DLD1 (cell line): ENCODE data around the gene CACNA1D.

Experiments used
- in situ Hi-C: cut with HindIII; loops from 2 replicates; pipeline ENCODE4 v1.10.0; 2017; ENCODE audit warnings: low sequenced_read_pairs

Gene CACNA1D

DNA sequence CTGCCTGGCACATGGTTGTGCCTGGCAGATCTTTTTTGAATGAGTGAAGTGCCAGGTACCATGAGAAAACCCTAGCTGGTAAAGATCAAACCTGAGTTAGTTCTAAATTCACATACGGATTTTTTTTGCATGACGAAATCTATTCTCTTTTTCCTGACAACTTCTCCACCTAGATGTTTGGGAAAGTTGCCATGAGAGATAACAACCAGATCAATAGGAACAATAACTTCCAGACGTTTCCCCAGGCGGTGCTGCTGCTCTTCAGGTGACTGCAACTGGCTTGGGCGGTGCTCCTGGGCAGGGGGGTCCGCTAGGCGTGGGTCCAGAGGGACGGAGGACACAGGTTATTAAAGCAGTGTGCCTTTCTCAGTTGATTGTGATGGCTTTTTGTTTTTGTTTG is 280.0 kb downstream of the CACNA1D start:
- in situ Hi-C loops: no loop called here

DNA sequence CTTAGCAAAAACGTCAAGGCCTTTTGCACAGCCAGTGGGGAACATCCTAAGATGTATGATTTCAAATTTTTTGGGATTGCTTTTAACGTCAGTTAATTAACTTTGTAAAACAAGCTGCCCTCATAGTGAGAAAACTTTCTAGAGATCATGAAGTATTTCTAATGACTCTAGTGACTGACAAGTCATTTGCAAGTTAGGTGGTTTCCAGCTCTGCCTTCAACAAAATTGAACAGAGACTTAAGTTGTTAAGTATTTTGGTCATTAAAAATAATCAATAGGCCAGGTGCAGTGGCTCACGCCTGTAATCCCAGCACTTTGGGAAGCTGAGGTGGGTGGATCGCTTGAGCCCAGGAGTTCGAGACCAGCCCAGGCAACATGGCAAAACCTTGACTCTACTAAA is 280.6 kb downstream of the CACNA1D start:
- in situ Hi-C loops: no loop called here

DNA sequence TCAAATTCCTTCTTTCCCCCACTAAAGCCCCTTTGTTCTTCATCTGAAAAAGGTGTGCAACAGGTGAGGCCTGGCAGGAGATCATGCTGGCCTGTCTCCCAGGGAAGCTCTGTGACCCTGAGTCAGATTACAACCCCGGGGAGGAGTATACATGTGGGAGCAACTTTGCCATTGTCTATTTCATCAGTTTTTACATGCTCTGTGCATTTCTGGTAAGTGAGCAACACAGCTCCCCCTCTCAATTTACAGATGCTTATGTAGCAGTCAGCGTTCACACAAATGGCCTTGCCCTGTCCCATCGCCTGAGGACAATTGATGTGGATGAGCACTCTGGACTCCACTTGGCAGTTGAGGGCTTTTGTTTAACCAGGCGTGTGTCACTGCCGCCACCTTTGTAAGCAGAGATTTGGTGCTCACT is 281.4 kb downstream of the CACNA1D start:
- in situ Hi-C loops: no loop called here

DNA sequence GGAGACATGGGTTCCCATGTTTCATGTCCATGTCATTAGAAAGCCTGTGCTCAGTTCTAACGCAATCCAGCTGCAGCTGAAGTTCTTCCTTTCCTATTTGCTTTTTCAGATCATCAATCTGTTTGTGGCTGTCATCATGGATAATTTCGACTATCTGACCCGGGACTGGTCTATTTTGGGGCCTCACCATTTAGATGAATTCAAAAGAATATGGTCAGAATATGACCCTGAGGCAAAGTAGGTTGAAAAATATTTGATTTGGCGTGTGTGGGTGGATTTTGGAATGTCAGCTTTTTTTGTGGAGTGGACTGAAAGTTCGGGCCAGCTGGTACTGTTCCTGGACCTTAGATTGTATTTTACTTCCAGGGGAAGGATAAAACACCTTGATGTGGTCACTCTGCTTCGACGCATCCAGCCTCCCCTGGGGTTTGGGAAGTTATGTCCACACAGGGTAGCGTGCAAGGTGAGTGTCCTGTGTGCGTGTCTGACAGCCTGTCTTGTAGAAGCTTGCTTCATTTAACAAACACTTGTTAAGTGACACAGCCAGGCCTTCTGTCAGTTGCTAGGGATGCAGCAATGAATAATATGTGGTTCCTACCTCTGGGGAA is 282.2 kb downstream of the CACNA1D start:
- in situ Hi-C loops: no loop called here

DNA sequence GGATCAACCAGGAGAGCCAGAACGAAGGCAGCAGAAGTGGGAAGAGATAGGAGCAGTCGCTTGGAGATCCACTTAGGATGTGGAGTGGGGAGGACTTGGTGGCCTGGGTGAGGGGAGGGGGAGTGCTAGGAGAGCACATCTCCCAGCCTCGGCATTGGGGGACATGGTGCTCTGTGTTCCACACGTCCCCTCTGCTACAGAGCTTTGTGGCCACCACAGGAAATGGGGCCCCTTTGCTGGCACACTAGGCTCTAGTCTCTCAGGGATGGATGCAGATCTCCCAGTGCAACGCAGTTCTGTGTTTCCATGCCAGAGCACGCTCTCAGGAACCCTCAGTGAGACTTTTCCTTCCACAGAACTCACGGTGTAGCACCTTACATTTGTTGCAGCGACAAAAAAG is 283.1 kb downstream of the CACNA1D start:
- in situ Hi-C loops: no loop called here

DNA sequence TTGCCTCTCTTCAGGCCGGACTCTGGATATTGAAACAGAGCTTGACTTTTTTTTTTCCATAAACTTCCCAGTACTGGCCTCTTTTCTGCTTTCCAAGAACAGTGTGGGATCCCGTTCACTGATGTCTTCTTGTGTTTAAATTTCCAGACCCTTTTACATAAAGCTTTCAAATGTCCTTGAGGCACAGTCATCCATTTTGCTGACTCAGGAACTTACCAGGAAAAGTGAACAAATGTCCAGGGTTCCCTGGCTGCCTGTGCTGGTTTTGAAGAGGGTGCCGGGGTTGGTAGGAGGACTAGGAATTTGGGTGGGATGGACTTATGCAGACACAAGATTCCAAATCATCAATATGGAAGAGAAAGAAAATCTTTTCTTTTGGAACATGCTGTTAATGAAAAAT is 283.7 kb downstream of the CACNA1D start:
- in situ Hi-C loops: no loop called here

DNA sequence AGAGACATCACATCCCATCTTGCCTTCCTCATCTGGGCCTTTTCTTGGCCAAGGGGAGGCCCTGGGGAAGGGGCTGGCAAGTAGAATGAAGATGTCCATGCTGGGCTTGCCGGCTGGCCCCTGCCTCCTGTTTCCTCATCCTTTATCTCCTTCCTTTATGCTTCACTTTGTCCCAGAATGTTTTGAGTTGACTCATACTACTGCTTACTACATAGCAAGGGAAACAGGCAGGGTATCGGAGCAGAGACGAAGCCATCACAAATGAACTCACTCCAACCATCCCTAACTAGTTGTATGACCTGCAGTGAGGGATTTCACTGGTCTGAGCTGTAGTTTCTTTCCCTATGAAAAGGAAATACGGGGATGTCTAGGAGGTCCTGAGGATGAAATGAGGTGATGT is 285.8 kb downstream of the CACNA1D start:
- in situ Hi-C loops: no loop called here

DNA sequence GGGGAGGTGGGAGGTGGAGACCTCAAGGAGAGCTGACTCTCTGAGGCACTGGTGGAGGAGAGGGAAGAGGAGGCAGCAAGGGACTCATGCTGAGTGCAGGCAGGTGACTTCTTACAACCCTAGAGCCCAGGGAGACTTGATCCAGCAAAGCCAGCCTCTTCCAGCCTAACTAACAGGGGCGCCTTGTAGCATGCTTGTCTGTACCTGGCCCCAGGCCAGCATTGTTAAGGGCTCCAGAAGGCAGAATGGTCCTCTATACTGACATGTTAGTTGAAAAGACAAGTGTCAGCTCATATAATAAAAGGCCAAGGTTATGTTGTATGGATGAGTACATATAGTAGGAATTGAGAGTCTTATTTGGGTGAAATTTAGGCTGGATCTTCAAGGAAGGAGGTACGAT is 286.4 kb downstream of the CACNA1D start:
- in situ Hi-C loops: no loop called here

DNA sequence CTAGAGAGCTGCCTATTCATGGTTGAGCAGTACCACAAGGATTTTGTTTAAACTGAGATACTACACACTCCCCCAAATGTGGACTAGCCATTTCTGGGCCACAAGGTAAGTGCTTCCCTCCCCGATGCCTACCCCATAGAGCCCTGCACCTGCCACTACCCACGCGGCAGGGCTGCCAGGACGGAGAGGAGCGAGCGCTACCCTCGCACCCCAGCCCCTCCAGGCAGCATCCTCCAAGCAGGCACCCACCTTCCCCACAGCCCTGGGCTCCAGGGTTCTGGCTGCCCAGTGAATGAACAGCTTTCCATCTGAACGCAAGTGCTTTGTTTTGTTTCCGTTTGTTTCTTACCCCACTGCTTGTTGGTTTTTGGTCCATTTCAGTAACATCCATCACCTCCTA is 292.6 kb downstream of the CACNA1D start:
- in situ Hi-C loops: no loop called here

DNA sequence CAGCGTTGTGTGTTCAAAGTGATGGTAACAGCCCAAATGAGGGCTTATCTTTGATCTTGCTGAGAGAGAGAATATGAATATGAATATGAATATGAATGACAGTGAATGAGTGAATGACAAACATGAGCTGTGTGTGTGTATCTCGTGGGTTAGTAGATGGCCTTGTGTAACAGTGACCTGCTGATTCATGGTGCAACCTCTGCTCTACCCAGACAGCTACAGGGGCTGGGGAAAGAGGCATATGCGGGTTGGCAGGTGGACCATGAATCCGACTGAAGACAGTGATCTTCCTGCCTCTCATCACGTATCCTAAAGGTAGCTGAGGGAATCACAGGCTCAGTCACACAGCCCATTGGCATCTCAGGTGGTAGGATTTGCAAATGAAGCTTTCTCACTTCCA is 293.6 kb downstream of the CACNA1D start:
- in situ Hi-C loops: no loop called here

DNA sequence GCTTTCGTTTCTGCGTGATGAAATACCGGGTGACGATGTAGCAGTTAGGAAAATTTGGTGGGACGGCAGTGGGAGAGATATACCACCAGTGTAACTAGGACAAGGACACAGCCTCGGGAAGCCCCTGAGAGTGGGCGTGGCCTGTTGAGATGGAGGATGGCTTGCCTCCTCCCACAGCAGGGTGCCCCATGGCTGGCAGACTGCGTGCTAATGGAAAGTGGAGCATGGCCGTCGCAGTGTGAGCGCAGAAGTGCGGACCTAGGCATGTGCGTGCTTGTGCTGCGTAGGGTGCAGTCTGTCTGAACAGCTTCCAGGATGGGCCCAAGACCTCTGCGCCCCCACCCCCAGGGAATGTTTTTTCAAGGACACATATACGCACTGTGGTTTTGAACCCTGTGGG is 295.0 kb downstream of the CACNA1D start:
- in situ Hi-C loops: no loop called here

DNA sequence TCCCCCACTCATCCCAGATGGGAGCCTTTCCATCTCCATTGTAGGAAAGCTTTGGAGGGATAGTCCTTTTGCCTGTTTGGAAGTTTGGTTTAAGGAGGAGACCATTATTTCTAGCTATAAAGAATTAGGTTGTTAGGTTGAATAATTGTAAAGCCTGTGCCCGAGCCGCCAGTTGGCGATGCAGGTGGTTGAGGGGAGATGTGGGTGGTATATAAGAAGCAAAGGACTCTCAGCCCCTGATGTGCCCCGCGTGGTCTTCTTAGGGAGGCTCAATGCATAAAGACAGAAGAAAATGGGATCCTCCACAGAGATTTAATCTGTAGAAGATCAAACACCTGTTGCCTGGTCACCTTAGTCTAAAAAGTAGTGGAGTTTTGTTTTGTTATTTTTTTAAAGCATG is 296.1 kb downstream of the CACNA1D start:
- in situ Hi-C loops: loop anchor here (10.0 kb wide), 1 partner anchor 84 kb away; no protein-coding TSS in a partner anchor

DNA sequence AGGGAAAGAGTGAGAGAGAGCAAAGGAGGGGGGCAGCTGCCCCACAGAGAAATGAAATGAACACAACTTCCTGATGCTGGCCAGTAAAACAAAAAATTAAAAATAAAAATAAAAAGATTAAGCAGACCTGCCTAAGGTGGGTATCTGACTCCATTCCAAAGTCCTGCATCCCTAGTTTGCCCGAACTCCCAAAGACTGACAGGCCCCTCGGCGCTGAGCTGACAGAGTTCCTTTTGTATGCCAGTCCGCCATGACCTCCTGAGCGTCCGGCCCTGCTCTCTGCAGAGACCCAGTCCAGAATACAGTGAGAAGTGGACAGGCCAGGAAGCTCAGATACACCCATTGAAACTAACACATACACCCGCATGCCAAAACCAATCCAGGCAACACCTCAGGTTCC is 296.9 kb downstream of the CACNA1D start:
- in situ Hi-C loops: loop anchor here (10.0 kb wide), 1 partner anchor 83 kb away; no protein-coding TSS in a partner anchor

DNA sequence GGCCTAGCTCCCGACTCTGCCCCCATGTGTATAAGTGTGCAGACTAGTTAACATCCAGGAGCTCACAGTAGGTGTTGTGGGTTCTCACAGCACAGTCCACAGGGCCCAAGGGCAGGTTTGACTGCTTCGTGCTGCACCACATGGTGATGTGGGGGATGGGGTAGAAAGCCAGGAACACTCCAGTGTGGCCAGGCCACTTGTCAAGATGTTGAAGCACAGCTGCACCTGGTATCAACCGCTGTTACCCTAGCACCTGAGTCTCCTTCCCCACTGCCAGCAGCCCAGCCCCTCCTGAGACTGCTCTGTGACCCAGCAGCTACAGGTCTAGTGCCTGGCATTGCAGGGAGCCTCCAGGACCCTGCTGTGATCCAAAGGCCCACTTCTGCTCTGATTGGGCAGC is 298.5 kb downstream of the CACNA1D start:
- in situ Hi-C loops: loop anchor here (10.0 kb wide), 1 partner anchor 82 kb away; no protein-coding TSS in a partner anchor

DNA sequence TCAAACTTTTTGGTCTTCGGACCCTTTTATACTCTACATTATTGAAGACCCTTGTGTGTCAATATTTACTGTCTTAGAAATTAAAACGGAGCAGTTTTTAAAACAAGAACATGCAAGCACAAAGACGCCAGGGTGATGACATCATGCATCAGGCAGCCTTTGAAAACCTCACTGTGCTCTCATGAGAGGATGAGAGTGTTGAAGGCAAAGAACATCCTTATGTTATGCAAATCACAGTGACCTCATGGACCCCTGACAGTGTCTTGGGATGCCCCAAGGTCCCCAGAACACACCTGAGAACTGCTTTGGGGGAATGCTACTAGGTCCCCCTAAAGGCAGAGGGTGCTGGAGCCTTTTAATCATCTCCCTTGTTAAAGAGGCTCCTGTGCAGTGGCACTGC is 300.2 kb downstream of the CACNA1D start:
- in situ Hi-C loops: loop anchor here (10.0 kb wide), 1 partner anchor 80 kb away; no protein-coding TSS in a partner anchor

DNA sequence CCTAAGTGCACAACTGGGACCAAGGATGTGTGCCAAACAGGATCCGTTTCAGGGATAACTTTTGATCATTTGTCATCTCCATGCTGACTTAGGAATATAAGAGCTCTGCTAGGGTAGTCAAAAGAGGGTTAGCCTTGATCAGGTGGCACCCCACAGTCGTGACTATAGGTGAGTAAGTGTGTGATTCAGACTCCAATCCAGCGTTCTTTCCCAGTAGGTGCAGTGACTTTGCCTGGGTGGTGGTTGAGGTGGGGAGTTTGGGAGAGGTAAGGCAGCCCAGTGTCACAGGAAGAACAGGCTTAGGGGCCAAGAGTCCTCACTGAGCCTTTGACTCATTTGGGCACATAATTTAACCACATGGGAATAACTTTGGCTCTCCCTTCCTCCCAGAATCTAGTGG is 300.8 kb downstream of the CACNA1D start:
- in situ Hi-C loops: loop anchor here (10.0 kb wide), 1 partner anchor 80 kb away; no protein-coding TSS in a partner anchor

DNA sequence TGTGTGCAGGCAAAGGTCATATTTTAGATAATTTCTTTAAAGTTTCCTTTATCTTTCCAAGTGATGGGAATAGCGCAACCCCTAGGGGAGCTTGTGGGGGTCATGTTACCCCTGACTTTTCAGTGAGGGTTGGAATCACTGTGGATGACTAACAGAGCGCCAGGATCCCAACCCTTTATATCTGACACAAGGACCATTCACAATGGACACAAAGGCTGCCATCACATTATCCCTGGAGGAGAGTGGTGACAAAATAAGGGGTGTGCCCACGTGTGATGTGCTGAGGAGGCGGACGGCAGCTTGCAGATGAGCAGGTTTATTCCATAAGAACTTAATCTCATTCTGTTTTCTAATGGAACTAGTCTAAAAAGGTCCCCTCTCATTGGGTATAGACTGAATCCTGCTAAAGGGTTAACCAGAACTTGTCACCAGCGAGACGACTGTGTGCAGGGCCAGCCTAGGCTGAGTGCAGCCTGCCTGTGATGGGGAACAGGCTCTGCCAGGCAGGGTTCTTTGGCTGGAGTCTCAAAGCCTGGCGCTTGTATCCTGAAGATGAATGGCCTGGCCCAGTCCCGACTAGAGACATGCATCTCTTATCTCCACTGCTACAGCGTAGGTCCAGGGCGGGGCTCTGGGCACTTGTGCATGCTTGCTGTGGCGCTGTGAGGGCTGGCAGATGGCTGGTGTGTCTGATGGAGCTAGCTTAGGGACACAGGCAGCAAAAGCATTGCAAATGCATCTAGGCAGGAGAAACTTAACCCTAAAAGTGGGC is 301.6 kb downstream of the CACNA1D start:
- in situ Hi-C loops: loop anchor here (10.0 kb wide), 1 partner anchor 79 kb away; no protein-coding TSS in a partner anchor

DNA sequence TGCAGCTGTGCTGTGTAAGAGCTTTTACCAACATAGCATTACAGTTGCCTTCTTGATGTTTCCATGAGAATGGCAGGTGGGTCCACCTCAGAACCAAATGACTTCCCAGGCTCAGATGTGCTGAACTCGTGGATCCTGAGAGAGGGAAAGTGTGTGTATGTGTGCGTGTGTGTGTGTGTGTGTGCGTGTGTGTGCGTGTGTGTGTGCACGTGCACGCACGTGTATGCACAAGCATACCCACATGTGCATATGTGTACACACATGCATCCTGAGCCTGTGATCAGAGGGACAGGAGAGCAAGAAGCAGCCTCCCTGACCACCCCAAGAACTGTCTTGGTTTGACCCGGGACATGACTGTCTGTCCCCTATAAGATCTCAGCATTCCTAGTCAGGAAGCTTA is 303.7 kb downstream of the CACNA1D start:
- in situ Hi-C loops: loop anchor here (10.0 kb wide), 1 partner anchor 77 kb away; no protein-coding TSS in a partner anchor

DNA sequence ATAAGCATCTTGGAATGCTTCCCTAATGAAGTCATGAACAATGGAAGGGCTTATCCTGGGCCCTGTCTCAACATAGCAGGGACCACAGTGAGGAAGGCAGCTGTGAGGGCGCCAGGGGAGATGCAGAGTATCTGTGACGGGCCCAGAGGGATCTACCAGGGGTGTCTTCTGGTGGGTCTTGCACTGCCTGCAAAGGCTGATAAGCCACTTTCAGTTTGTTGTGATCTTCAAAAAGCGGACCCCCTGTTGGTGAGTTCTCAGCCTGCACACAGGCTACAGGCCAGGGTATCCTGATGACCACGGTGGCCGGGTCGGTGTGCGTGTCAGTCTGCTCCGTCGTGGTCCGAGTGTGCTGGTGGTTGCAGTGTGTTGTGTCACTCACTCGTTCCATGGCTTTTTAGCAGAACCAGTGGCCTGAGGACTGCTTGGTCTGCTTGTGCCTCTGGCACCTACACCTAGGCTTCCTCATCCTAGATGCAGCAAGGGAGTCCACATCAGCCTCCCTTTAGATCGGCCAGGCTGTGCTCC is 305.0 kb downstream of the CACNA1D start:
- in situ Hi-C loops: loop anchor here (10.0 kb wide), 1 partner anchor 75 kb away; no protein-coding TSS in a partner anchor

DNA sequence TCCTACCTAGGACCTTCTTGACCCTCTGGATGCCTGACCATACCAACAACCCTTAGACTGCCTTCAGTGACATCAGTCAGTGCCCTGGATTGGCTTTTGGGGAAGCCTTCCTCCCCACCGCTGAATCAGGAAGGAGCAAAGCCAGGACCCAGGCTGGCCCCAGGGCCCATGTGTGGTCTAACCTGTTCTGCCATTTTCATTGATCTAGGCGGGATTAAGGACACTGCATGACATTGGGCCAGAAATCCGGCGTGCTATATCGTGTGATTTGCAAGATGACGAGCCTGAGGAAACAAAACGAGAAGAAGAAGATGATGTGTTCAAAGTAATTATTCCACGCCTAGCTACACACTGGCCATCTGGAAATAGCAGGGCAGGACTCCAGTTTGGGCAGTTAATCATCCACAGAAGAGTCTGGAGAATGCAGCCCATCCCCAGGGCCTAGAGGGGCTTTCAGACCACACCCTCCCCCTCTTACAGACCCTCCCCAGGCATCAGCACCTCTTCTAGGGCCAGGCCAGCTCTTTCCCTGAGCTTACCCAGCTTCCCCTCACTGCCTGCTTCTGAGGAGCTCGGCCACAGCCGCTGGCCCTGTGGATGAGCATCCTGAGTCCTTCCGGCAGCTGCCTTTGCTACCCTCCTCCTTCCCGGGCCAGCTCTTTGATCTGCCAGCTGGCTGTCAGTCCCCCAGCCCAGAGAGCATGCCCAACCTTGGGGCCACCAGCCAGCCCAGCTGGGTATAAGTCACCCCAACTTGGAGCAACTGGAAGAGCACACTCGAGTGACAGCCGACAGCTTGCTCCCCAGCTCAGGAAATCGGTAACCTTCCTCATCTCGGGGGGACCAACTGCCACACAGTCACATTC is 305.9 kb downstream of the CACNA1D start:
- in situ Hi-C loops: no loop called here

DNA sequence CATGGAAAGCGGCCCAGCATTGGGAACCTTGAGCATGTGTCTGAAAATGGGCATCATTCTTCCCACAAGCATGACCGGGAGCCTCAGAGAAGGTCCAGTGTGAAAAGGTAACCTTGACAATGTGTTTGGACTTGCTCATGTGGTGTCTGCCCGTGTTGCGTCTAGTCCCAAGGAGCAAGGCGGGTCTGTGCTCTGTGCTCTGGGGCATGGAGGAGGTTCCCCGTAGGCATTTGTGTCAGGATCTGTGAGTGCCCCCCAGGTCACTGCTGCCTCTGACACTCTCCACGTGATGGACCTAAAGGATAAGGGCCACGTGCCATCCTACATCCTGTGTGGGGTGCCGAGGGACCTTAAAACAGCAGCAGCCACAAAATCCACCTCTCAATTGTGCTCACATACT is 306.9 kb downstream of the CACNA1D start:
- in situ Hi-C loops: no loop called here
